Hematopoietic multipotent progenitor cell treated with erythropoietin and hydrocortisone succinate and interleukin-3 and kit ligand, for 8 days (in vitro differentiated cells): ENCODE measurements around the gene FAM9C.
"Not testable (repeated sequence)": the region's sequence is repeated elsewhere in the genome, so short reads cannot be mapped to it uniquely, and the experiment has no call there.

Experiments used
- DNase-seq: peaks from one replicate; pipeline ENCODE4 v3.0.0-alpha.2; 2015

FAM9C gene

DNA sequence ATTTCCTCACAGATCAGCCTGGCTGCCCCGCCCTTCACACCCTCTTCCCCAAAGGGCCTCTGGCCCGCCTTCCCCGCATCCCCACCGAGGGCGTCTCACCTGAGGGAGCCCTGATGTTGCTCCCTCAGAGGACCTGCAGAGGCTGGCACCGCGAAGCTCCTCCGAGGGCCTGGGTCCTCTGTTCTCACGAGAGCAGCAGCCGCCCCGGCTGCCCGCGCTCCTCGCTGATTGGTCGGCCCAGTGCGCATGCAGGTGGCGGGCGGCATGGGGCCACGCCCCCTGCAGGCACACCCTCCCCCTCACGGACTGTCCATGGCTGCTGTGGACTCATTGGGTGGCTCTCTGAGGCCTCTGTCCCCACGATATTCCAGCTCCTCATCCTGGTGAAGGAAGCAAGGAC is at the start of gene FAM9C:
Gene FAM9C (minus strand): TSS at position 180 of the 400 bp plus-strand sequence. CDS start 831 bp downstream, outside the sequence.
- no peak for DNase-seq

- no peak for DNase-seq
These were observed 49.2 kb upstream of the FAM9C start for GRCh38 chrX:13093529-13094140.

DNA sequence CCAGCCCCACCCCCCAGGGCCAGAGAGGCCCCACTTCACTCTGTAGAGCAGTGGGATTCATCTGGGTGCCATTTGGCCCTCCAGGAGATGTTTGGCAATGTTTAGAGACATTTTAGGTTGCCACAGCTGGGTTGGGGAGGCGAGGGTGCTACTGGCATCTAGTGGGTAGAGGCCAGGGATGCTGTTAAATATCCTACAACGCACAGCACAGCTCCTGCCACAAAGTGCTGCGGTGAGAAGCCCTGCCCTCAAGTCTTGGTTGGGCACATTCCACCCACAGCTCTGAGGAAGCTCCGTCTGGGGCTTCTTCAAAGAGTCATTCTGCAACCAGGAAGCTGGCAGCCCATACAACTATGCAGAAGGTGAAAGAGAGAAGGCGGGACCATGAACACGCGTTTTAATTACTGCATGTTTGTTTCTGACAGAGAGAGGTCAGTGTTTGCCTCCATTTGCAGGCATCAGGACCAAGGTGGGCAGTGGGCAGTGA is 48.1 kb upstream of the FAM9C start:
- no peak for DNase-seq

DNA sequence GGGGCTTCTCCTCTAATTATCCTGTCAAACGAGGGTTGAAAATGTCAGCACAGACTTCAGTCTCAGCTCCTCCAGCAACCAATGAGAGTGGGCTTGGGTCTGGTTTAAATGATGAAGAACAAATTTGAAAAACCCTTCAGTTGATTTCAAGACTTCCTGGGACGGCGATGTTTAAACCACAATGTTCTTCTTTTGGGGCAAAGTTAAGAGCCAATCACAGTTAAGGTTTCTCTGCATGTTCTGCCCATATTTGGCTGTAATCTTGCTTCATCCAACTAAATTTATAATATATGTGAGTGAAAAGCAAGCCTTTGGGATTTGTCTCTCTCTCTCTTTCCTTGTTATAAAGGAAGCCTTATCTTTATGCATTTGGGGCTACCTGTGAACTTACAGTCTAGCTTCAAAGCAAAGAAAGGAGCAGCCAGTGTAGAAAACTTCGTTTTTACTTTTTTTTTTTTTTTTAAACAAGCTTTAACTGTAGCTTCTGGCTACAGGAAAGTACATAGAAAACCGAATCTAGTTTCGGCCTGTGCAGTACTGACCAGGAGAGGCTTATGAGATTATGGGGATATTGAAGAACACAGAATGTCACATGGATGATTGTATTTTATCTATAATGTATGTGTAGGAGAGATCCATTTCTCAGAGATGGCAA is 46.8 kb upstream of the FAM9C start:
- no peak for DNase-seq

DNA sequence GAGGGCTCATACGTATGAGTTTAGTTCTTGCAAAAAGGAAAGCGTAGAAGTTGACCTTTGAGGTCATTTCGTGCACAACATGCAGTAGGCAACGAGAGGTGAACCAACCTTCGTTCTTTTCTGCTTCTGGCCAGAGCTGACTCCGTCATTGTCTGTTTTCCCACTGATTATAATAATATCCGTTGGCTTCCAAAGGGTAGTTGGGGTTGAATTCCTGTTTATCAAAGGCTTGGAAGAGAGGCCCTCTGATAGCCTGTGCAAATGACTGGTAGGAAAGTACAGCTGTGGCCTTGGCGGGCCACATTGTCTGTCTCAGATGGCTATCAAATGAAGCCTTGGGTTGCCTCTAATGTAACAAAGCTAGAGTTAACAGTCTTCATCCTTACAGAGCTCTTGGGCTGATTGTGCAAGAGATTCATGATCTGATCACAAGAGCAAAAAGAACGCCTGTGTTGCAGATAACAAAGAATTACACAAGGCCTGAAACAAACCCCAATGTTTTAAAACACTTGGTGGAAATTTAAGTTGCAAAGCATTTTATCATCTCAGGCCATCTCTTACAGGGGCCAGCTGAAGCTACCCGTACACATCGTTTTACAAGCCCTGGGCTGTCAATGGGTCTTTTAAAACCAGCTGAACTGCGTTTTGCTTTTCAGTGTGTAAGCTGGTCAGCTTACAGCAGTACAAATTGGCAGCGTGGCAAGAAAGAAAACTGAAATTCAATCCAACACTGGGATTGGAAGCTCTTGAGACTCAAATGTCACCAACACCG is 46.1 kb upstream of the FAM9C start:
- peak; percentile 41 for DNase-seq

- DNase-seq, result no peak
These were observed 45.6 kb upstream of the FAM9C start for GRCh38 chrX:13090027-13090338.

GRCh38 chrX:13088156-13088487 is 43.7 kb upstream of the FAM9C start:
- DNase-seq, result no peak

- DNase-seq, result peak; percentile 13
These were observed 43.1 kb upstream of the FAM9C start for GRCh38 chrX:13087322-13088155.

DNA sequence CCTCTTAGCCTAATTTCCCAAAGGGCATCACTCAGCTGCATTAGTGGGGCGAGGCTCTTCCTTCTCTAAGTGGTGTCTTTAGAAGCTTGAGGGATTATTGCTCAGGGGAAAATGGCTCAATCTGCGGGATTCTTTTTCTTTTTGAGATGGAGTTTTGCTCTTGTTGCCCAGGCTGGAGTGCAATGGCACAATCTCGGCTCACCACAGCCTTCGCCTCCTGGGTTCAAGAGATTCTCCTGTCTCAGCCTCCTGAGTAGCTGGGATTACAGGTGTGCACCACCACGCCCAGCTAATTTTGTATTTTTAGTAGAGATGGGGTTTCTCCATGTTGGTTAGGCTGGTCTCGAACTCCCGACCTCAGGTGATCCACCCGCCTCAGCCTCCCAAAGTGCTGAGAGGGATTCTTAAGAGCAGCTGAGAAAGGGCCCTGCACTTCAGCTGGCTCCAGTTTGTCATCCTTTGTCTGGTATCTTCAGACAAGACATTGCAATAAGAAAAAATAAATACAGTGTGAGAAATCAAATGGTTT is 42.4 kb upstream of the FAM9C start:
- not testable (repeated sequence) for DNase-seq

GRCh38 chrX:13086076-13086475 is 41.7 kb upstream of the FAM9C start:
- DNase-seq, result no peak

DNA sequence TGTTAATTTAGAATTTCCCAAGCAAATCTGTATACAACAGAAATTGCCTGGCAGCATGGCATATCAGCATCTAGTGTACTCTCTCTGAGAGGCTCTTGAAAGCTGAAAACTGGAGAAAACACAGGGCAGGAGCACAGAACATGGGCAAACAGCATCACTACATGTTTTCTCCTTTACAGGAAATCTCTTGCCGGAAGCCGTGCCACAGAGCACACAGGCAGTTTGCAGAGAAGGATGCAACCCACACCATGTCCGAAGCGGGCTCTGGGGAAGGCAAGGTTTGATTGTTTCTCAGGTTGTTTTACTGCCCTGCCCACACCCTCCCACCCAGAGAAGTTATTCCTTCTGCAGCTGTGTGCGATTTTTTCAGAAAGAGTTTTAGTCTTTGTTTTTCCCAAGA is 41.1 kb upstream of the FAM9C start:
- no peak for DNase-seq

- DNase-seq, result no peak
These were observed 40.2 kb upstream of the FAM9C start for GRCh38 chrX:13084611-13085010.

DNA sequence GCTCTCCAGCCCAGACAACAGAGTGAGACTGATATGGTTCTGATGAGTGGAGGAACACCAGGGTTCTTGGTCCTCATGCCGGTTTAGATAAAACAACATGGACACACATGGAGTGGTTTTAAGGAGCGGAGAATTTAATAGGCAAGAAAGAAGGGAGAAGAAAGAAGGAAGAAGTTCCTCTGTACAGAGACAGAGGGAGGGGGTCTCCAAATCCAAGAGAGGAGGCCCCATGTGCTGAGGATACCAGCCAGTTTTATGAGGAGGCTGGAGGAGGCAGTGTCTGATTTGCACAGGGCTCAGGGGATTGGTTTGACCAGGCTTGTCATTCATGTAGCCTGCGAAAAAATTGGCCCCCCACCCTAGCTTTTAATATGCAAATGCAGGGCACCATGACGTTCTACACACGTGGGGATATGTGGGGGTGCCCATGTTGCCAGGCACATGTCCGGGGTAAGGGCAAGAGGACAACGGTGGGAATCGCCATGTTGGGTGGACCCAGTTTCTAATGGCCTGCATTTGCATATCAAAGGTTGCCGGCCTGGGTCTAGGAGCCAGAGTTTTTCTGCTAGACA is 39.4 kb upstream of the FAM9C start:
- not testable (repeated sequence) for DNase-seq

DNA sequence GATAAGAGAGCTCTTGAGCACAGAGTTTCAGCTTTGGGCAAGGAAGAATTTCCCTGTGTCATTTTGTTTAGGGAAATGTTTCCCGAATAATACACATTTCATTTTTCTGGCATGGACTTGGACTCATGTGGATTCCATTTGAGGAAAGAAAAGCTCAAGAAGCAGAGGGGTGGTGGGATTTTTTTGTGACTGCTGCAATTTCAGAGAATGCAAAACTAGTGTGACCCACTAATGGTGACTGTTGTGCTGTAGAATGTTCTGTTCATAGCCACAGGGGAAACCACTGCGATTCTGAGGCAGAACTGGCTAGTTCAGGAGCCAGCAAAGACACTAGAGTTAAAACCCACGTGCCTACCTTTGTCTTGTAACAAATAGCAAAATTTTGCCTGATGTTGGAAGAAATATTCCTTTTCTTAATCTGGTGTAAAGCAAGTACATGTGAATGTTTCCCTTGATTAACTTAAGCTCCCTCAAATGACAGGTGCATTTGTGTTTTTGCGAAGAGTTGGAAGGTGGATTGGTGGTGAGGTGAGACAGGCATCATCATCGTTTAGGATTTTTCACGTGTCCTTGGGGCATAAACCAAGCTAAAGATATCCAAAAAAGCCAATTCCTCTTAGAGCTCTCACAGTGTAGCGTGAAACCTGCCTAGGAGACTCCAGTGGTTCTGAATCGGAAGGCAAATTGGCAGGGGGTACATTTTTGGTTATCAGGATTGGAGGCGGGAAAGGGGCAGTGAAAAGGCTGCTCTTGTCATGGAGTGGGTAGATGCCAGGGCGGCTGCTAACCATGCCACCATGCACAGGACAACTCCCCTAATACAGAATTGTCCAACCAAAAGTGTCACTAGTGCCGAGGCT is 38.0 kb upstream of the FAM9C start:
- no peak for DNase-seq

GRCh38 chrX:13081395-13082205 is 37.2 kb upstream of the FAM9C start:
- peak; percentile 13 for DNase-seq

DNA sequence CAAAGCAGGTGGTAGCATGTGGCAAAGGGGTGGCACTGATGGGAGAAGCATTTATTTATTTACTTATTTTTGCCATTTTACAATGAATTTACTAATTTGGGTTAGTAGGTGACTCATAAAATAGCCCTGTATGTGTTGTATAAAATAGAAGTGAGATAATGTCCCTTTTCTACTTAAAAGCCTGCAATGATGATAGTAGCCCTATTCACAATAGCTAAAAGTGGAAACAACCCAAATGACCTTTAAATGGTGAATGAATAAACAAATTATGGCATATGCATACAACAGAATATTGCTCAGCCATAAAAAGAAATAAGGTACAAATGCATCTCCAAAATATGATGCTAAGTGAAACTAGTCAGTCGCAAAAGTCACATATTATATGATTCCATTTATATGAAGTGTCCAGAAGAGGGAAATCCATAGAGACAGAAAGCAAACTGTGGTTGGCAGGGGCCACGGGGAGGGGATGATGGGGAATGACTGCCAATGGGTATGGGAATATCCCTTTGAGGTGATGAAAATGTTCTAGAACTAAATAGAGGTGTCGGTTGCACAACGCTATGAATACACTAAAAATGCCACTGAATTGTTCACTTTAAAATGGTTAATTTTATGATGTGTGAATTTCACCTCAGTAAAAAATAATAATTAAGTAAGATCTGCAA is 35.8 kb upstream of the FAM9C start:
- no peak for DNase-seq

DNA sequence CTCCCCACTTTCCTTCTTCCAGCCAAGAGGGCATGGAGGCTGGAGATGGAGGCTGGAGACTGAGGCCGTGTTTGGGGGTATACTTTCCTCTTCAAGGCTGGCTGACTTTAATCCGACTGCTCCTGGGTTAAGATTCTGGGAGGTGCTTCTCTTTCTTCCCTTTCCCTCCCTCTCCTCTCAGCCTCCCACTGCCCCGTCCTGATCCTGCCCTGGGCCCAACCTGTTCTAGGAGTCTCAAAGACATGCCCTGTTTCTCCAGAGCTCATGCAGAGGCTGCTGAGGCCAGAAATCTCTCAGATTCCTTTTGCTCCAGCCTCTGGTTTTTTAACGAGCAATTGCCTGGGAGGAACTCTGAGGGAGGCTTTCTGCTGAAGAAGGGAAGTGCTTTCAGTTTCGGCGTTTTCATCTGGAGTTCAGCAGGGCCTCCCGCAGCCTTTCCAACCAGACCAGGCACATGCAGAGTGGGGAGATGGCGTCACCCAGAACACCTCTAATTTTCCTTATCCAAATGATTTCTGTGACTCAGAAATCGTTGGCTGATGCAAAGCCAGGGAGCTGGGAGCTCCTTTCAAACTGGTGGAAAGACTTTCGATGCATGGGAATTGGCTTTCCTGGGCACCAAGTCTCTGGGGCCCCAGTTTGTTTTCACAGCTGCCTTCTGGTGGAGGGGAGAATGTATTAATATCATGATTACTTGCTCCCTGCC is 34.5 kb upstream of the FAM9C start:
- no peak for DNase-seq

- no peak for DNase-seq
These were observed 32.7 kb upstream of the FAM9C start for GRCh38 chrX:13077168-13077567.

- no peak for DNase-seq
These were observed 31.9 kb upstream of the FAM9C start for GRCh38 chrX:13076176-13076961.
